Mesenchymal stem cell (in vitro differentiated cells and primary cell): Measurements from ENCODE around the gene RASAL2.

ENCODE experiments used
- DNase-seq: peaks from one replicate; pipeline ENCODE4 v3.0.0-alpha.2; 2013
- H2AFZ ChIP-seq: one replicate; pipeline ENCODE4 v1.6.1; 2013; ENCODE audit warnings: low read depth, mild to moderate bottlenecking, control low read depth, inconsistent platforms, low read length, moderate library complexity
- H2AK5ac ChIP-seq: 2 replicates; pipeline ENCODE4 v1.6.1; 2013; ENCODE audit warnings: low read length, moderate library complexity, mild to moderate bottlenecking, inconsistent platforms; ENCODE audit not compliant: severe bottlenecking
- H2BK120ac ChIP-seq: one replicate; pipeline ENCODE4 v1.6.1; 2013; ENCODE audit warnings: low read depth, mild to moderate bottlenecking, inconsistent platforms, low read length, moderate library complexity
- H2BK12ac ChIP-seq, 2 experiments: one replicate each; pipeline ENCODE4 v1.6.1; 2013; ENCODE audit warnings: inconsistent platforms in 2 of 2, low read length in 2 of 2, mild to moderate bottlenecking in 2 of 2, moderate library complexity in 2 of 2, control low read depth in 1 of 2
- H2BK15ac ChIP-seq: one replicate; pipeline ENCODE4 v1.6.1; 2013; ENCODE audit warnings: mild to moderate bottlenecking, low read depth, inconsistent platforms; ENCODE audit not compliant: poor library complexity, severe bottlenecking
- H2BK5ac ChIP-seq: 2 replicates; pipeline ENCODE4 v1.6.1; 2013; ENCODE audit warnings: low read depth, mild to moderate bottlenecking, low read length, control low read depth, inconsistent platforms; ENCODE audit not compliant: poor library complexity, severe bottlenecking
- H3K14ac ChIP-seq, 2 experiments: one replicate each; pipeline ENCODE4 v1.6.1; 2013; ENCODE audit warnings: inconsistent platforms in 2 of 2, low read length in 2 of 2, control low read depth in 1 of 2, mild to moderate bottlenecking in 1 of 2, moderate library complexity in 1 of 2
- H3K18ac ChIP-seq, 2 experiments: one replicate each; pipeline ENCODE4 v1.6.1; 2013; ENCODE audit warnings: inconsistent platforms in 2 of 2, low read length in 2 of 2, control low read depth in 1 of 2, low read depth in 1 of 2, mild to moderate bottlenecking in 1 of 2
- H3K23ac ChIP-seq, 2 experiments: one replicate each; pipeline ENCODE4 v1.6.1; 2013; ENCODE audit warnings: inconsistent platforms in 2 of 2, low read length in 2 of 2, mild to moderate bottlenecking in 2 of 2, moderate library complexity in 2 of 2, control low read depth in 1 of 2
- H3K27ac ChIP-seq: 2 replicates; pipeline ENCODE4 v1.5.1; 2013; ENCODE audit warnings: mild to moderate bottlenecking, moderate library complexity, low read length, control low read depth, inconsistent platforms; ENCODE audit not compliant: poor library complexity, severe bottlenecking
- H3K27me3 ChIP-seq, 2 experiments: 2 replicates each; pipeline versions ENCODE4 v1.6.1 to v1.7.0; 2013; ENCODE audit warnings: low read length in 2 of 2, mild to moderate bottlenecking in 2 of 2, moderate library complexity in 2 of 2, control low read depth in 1 of 2, inconsistent platforms in 1 of 2; ENCODE audit not compliant: control insufficient read depth in 1 of 2, insufficient read depth in 1 of 2
- H3K36me3 ChIP-seq, 2 experiments: 2 replicates each; pipeline versions ENCODE4 v1.6.1 to v1.7.0; 2013; ENCODE audit warnings: low read length in 2 of 2, control low read depth in 1 of 2, inconsistent platforms in 1 of 2, low read depth in 1 of 2, mild to moderate bottlenecking in 1 of 2; ENCODE audit not compliant: insufficient read depth in 2 of 2, control insufficient read depth in 1 of 2
- H3K4ac ChIP-seq, 2 experiments: one replicate each; pipeline ENCODE4 v1.6.1; 2013; ENCODE audit warnings: inconsistent platforms in 2 of 2, low read length in 2 of 2, mild to moderate bottlenecking in 2 of 2, moderate library complexity in 2 of 2, control low read depth in 1 of 2, low read depth in 1 of 2
- H3K4me1 ChIP-seq: 2 replicates; pipeline ENCODE4 v1.6.1; 2013; ENCODE audit warnings: low read depth, low read length, control low read depth; ENCODE audit not compliant: control insufficient read depth, insufficient read depth
- H3K4me2 ChIP-seq: 2 replicates; pipeline ENCODE4 v1.6.1; 2013; ENCODE audit warnings: low read length, mild to moderate bottlenecking, inconsistent platforms; ENCODE audit not compliant: poor library complexity, severe bottlenecking
- H3K4me3 ChIP-seq, 2 experiments: 2 replicates each; pipeline versions ENCODE4 v1.5.1 to v1.7.0; 2013; ENCODE audit warnings: low read length in 2 of 2, mild to moderate bottlenecking in 2 of 2, control low read depth in 1 of 2, low read depth in 1 of 2; ENCODE audit not compliant: insufficient read depth in 1 of 2
- H3K79me1 ChIP-seq: replicated peaks from 2 replicates; pipeline ENCODE4 v1.6.1; 2013; ENCODE audit warnings: mild to moderate bottlenecking, control low read depth, low read length, inconsistent platforms; ENCODE audit not compliant: poor library complexity, severe bottlenecking
- H3K9ac ChIP-seq: 2 replicates; pipeline ENCODE4 v1.7.0; 2013; ENCODE audit warnings: mild to moderate bottlenecking, low read length, moderate library complexity
- H3K9me3 ChIP-seq: 2 replicates; pipeline ENCODE4 v1.7.0; 2013; ENCODE audit warnings: mild to moderate bottlenecking, low read length; ENCODE audit not compliant: control insufficient read depth
- H4K8ac ChIP-seq: one replicate; pipeline ENCODE4 v1.6.1; 2013; ENCODE audit warnings: inconsistent platforms, mild to moderate bottlenecking, low read length, moderate library complexity
- H4K91ac ChIP-seq: one replicate; pipeline ENCODE4 v1.6.1; 2013; ENCODE audit warnings: mild to moderate bottlenecking, low read length, inconsistent platforms
- WGBS: methylation state at CpG from one replicate; pipeline ENCODE4 v1.1.7; 2013; ENCODE audit warnings: mixed read lengths; 5-methylcytosine and 5-hydroxymethylcytosine counted together

The RASAL2 gene

DNA sequence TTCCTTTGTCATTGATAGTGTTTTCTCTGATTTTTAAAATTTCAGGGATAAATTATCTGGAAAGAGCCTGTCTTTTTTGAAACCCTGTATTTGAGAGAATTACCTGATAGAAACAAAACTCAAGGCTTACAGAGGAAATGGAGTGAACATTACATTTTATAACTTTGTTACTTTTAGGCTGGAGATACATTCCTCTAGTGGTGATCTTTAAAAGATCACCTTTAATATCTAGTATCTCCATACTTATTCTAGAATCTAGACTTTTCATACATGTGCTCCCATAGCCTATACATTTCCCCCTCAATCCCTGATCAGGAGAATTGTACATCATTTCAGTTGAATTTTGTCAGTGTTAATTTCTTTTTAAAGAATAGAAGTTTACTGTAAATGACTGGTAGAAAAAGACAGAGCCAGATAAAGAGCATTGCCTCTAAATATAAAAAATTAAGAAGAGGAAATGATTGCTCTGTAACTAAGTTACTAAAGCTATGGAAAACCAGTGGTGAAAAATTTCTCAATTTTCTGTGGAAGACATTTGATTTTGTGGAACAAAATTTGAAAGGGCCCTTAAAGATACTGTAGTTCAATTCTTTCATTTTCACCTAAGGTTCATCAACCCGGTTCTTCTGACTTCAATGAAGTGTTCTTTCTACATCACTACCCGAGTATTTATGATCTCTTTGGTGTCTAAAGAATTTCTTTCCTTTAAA is 33.7 kb downstream of the RASAL2 start:
- no peak overlapping the region for H3K14ac ChIP-seq
- no peak overlapping the region for H3K18ac ChIP-seq
- H2BK12ac ChIP-seq = no peak overlapping the region
- H3K4me1 ChIP-seq = no peaks in the 10 kb centered on the region
- no peak overlapping the region for H2BK15ac ChIP-seq
- peaks cover 0 to 4% of the 10 kb centered on the region in 2 experiments for H3K36me3 ChIP-seq
- no peak for DNase-seq
- H3K23ac ChIP-seq = no peak overlapping the region
- peaks cover 8% of the 10 kb centered on the region for H3K79me1 ChIP-seq
- no peak overlapping the region for H4K91ac ChIP-seq
- no peak overlapping the region for H3K4me2 ChIP-seq
- H2AFZ ChIP-seq = no peak overlapping the region
- no peaks in the 10 kb centered on the region for H3K27me3 ChIP-seq
- H2AK5ac ChIP-seq = no peak overlapping the region
- H2BK5ac ChIP-seq = no peak overlapping the region
- no peak overlapping the region for H2BK120ac ChIP-seq
- H3K27ac ChIP-seq = no peak overlapping the region
- no peaks in the 10 kb centered on the region for H3K9me3 ChIP-seq
- WGBS = no CpG with 5 or more reads among the region's 2 CpGs
- H3K9ac ChIP-seq = peak overlapping the region; percentile 94
- H3K4me3 ChIP-seq = peak overlapping the region in 1 of 2 experiments; percentile 74
- no peak overlapping the region for H4K8ac ChIP-seq
- no peak overlapping the region for H3K4ac ChIP-seq

- DNase-seq = no peak
- Histone ChIP-seq H3K4me1 (peaks cover 3% of the 10 kb centered on the region), H2BK12ac (no peak overlapping the region), H2BK15ac (no peak overlapping the region), H3K79me1 (peaks cover 16% of the 10 kb centered on the region), H3K36me3 (no peaks in the 10 kb centered on the region), H3K27me3 (no peaks in the 10 kb centered on the region), H3K4me3 (no peak overlapping the region), H4K91ac (no peak overlapping the region), H2AFZ (no peak overlapping the region), H3K9ac (peak overlapping the region; percentile 72), H3K18ac (no peak overlapping the region), H3K4ac (no peak overlapping the region), H3K14ac (no peak overlapping the region), H3K27ac (no peak overlapping the region), H2BK5ac (no peak overlapping the region), H2BK120ac (no peak overlapping the region), H4K8ac (no peak overlapping the region), H3K23ac (no peak overlapping the region), H3K4me2 (no peak overlapping the region), H2AK5ac (no peak overlapping the region), H3K9me3 (no peaks in the 10 kb centered on the region)
- 92% methylated on average over 3 of the region's 3 CpGs for WGBS
Observed at GRCh38 chr1:178133239-178133989, 39.5 kb downstream of the RASAL2 start.

- H4K8ac ChIP-seq = no peak overlapping the region
- 92% methylated on average over 2 of the region's 2 CpGs for WGBS
- peak; percentile 75 for DNase-seq
- H3K27ac ChIP-seq = no peak overlapping the region
- H3K23ac ChIP-seq = no peak overlapping the region
- no peak overlapping the region for H4K91ac ChIP-seq
- no peaks in the 10 kb centered on the region for H3K36me3 ChIP-seq
- H2BK120ac ChIP-seq = no peak overlapping the region
- peaks cover 16% of the 10 kb centered on the region for H3K79me1 ChIP-seq
- H3K4me1 ChIP-seq = peaks cover 3% of the 10 kb centered on the region
- no peak overlapping the region for H2AK5ac ChIP-seq
- peak overlapping the region in 1 of 2 experiments; percentile 5 for H3K4me3 ChIP-seq
- H2BK5ac ChIP-seq = no peak overlapping the region
- no peak overlapping the region for H2BK12ac ChIP-seq
- no peak overlapping the region for H2BK15ac ChIP-seq
- H3K4me2 ChIP-seq = no peak overlapping the region
- H3K4ac ChIP-seq = no peak overlapping the region
- no peaks in the 10 kb centered on the region for H3K9me3 ChIP-seq
- no peak overlapping the region for H3K18ac ChIP-seq
- H3K27me3 ChIP-seq = no peaks in the 10 kb centered on the region
- peak overlapping the region; percentile 72 for H3K9ac ChIP-seq
- no peak overlapping the region for H2AFZ ChIP-seq
- no peak overlapping the region for H3K14ac ChIP-seq
Observed at GRCh38 chr1:178134061-178134460, 40.2 kb downstream of the RASAL2 start.

DNA sequence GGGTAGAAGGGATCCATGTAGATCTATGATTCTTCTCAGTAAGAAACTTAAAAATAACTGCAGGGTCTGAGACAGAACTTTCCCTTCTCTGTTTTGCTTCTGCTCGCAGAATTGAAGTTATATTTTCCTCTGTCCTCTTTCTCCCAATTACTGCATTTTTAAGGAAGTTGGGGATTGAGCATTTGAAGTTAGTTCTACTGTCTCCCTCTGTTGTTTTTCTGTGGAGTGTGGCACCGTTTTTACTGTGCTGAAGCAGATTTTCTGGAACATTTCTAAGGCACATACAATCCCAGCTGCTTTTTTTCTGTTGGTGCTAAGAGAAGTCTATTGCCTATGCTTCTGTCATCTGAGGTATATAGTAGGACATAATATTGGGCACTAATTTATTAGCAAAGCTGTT is 43.3 kb downstream of the RASAL2 start:
- Histone ChIP-seq H3K14ac (no peak overlapping the region), H3K9me3 (no peaks in the 10 kb centered on the region), H3K27me3 (no peaks in the 10 kb centered on the region), H4K8ac (no peak overlapping the region), H3K23ac (no peak overlapping the region), H2AK5ac (no peak overlapping the region), H2BK12ac (no peak overlapping the region), H3K9ac (peak overlapping the region; percentile 89), H3K79me1 (peaks cover 20% of the 10 kb centered on the region), H3K36me3 (no peaks in the 10 kb centered on the region), H2BK120ac (no peak overlapping the region), H3K4ac (no peak overlapping the region), H3K18ac (no peak overlapping the region), H3K27ac (no peak overlapping the region), H4K91ac (no peak overlapping the region), H2BK15ac (no peak overlapping the region), H3K4me1 (peaks cover 3% of the 10 kb centered on the region), H3K4me2 (no peak overlapping the region), H2BK5ac (no peak overlapping the region), H2AFZ (no peak overlapping the region), H3K4me3 (peak overlapping the region in 1 of 2 experiments; percentile 48)
- no peak for DNase-seq
- 44% methylated on average over 1 of the region's 2 CpGs for WGBS
